ENCODE results near the gene CREB3L1. TPM values are rescaled to one million over a fixed set of nuclear protein-coding genes. Genes with fewer than 3 reads are reported as not detected.

The CREB3L1 gene
- total RNA-seq, 1 donor from 2014 or later, result 9.8 TPM

- no peak for DNase-seq (ENCODE audit: extremely low spot score, unreplicated experiment)
- Mint-ChIP-seq H3K4me1 (ENCODE audit: unreplicated experiment) (peaks cover 35% of the 10 kb centered on the region), H3K9me3 (no peaks in the 10 kb centered on the region), H3K4me3 (no peak overlapping the region), H3K36me3 (no peaks in the 10 kb centered on the region), H3K27me3 (peaks cover 28% of the 10 kb centered on the region), H3K27ac (peak overlapping the region; percentile 25)
- TF ChIP-seq CTCF (conservative IDR thresholded peaks at IDR 0.05), result no peak
These were observed 36.6 kb upstream of the CREB3L1 start for GRCh38 chr11:46240861-46241260.

GRCh38 chr11:46242041-46242951 lies 35.2 kb upstream of the CREB3L1 start:
- no peak for TF ChIP-seq CTCF (conservative IDR thresholded peaks at IDR 0.05)
- H3K9me3 Mint-ChIP-seq, result no peaks in the 10 kb centered on the region
- no peaks in the 10 kb centered on the region for H3K36me3 Mint-ChIP-seq
- peak overlapping the region; percentile 92 for H3K4me3 Mint-ChIP-seq
- H3K27me3 Mint-ChIP-seq, result peaks cover 14% of the 10 kb centered on the region
- peaks cover 32% of the 10 kb centered on the region for H3K4me1 Mint-ChIP-seq (ENCODE audit: unreplicated experiment)
- no peak for DNase-seq (ENCODE audit: extremely low spot score, unreplicated experiment)
- H3K27ac Mint-ChIP-seq, result peak overlapping the region; percentile 91

GRCh38 chr11:46242952-46243795 lies 34.3 kb upstream of the CREB3L1 start:
- peak overlapping the region; percentile 92 for H3K4me3 Mint-ChIP-seq
- H3K27ac Mint-ChIP-seq, result peak overlapping the region; percentile 91
- H3K4me1 Mint-ChIP-seq (ENCODE audit: unreplicated experiment), result peaks cover 31% of the 10 kb centered on the region
- H3K9me3 Mint-ChIP-seq, result no peaks in the 10 kb centered on the region
- no peaks in the 10 kb centered on the region for H3K36me3 Mint-ChIP-seq
- peak; percentile 93 for DNase-seq (ENCODE audit: extremely low spot score, unreplicated experiment)
- TF ChIP-seq CTCF (conservative IDR thresholded peaks at IDR 0.05), result no peak
- H3K27me3 Mint-ChIP-seq, result peaks cover 10% of the 10 kb centered on the region

GRCh38 chr11:46243796-46244109 lies 33.7 kb upstream of the CREB3L1 start:
- DNase-seq (ENCODE audit: extremely low spot score, unreplicated experiment), result no peak
- Mint-ChIP-seq H3K27ac (peak overlapping the region; percentile 91), H3K4me1 (ENCODE audit: unreplicated experiment) (peaks cover 35% of the 10 kb centered on the region)

GRCh38 chr11:46246521-46246920 lies 30.9 kb upstream of the CREB3L1 start:
- no peaks in the 10 kb centered on the region for H3K27me3 Mint-ChIP-seq
- no peaks in the 10 kb centered on the region for H3K36me3 Mint-ChIP-seq
- DNase-seq (ENCODE audit: extremely low spot score, unreplicated experiment), result no peak
- no peak overlapping the region for H3K4me3 Mint-ChIP-seq
- H3K9me3 Mint-ChIP-seq, result no peaks in the 10 kb centered on the region
- no peak for TF ChIP-seq CTCF (conservative IDR thresholded peaks at IDR 0.05)
- peaks cover 39% of the 10 kb centered on the region for H3K4me1 Mint-ChIP-seq (ENCODE audit: unreplicated experiment)
- no peak overlapping the region for H3K27ac Mint-ChIP-seq

More at GRCh38 chr11:46243796-46244109, 33.7 kb upstream of the CREB3L1 start:
- no peaks in the 10 kb centered on the region for H3K9me3 Mint-ChIP-seq
- peaks cover 6% of the 10 kb centered on the region for H3K27me3 Mint-ChIP-seq
- no peak for TF ChIP-seq CTCF (conservative IDR thresholded peaks at IDR 0.05)
- no peaks in the 10 kb centered on the region for H3K36me3 Mint-ChIP-seq
- peak overlapping the region; percentile 92 for H3K4me3 Mint-ChIP-seq

Data from type B pancreatic cell (in vitro differentiated cells).